ENCODE results near the gene MEP1B. TPM values are rescaled to one million over a fixed set of nuclear protein-coding genes. Genes with fewer than 3 reads are reported as not detected.

Gene MEP1B
- total and polyA plus RNA-seq, 2 donors (not counting 1 experiment from before 2014, with no cell fraction given), result 0.03 TPM; not detected in 1

DNA sequence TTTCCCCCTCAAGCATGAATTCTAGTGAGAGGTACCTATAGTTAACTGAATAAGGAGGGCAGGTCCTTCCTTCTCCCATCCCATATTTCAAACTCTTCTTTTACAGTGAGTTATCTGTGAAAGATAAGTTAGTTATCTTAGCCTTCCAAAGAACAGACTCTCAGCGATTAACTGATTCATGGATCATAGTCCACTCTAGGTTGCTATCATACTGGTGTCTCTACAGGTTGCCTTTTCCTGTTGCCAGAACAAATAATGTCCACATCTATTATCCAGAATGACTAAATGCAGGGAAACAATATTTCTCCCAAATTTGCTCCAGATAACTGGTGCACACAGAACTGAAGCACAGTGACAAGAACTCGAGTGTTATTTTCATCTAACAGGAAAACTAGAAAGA, 68.3 kb downstream of the MEP1B start:
- Histone ChIP-seq H3K27ac (ENCODE audit: low read length in 2 of 2) (no peak overlapping the region), H3K36me3 (replicated peaks in 1 of 2; ENCODE audit: control extremely low read depth in 1 of 2, control insufficient read depth in 1 of 2, extremely low read depth in 1 of 2, insufficient read depth in 2 of 2, low read length in 1 of 2) (no peaks in the 10 kb centered on the region), H3K4me1 (ENCODE audit: control insufficient read depth in 2 of 2, insufficient read depth in 2 of 2, low read length in 2 of 2) (no peaks in the 10 kb centered on the region), H4K20me1 (ENCODE audit: control insufficient read depth, insufficient read depth, low read length, poor library complexity, severe bottlenecking) (no peaks in the 10 kb centered on the region), H3K79me2 (ENCODE audit: control insufficient read depth, insufficient read depth, low read length) (no peaks in the 10 kb centered on the region), H3K4me2 (replicated peaks; ENCODE audit: low read depth, low read length, poor library complexity, severe bottlenecking) (no peak overlapping the region), H3K9ac (ENCODE audit: low read length) (no peak overlapping the region), H3K9me3 (ENCODE audit: control extremely low read depth in 1 of 3, control insufficient read depth in 2 of 3, insufficient read depth in 1 of 3, low read length in 2 of 3) (no peaks in the 10 kb centered on the region), H2AFZ (ENCODE audit: insufficient read depth, low read depth, low read length, poor library complexity, severe bottlenecking) (no peak overlapping the region), H3K27me3 (replicated peaks in 1 of 4; ENCODE audit: control extremely low read depth in 1 of 4, control insufficient read depth in 3 of 4, insufficient read depth in 4 of 4, low read length in 3 of 4) (no peaks in the 10 kb centered on the region), H3K4me3 (ENCODE audit: control extremely low read depth in 1 of 5, extremely low read depth in 1 of 5, insufficient read depth in 1 of 5, low read depth in 2 of 5, low read length in 4 of 5) (no peak overlapping the region)
- Mint-ChIP-seq H3K27ac (no peak overlapping the region), H3K9me3 (ENCODE audit: insufficient read depth) (no peaks in the 10 kb centered on the region), H3K27me3 (peaks cover 23% of the 10 kb centered on the region), H3K4me3 (no peak overlapping the region), H3K4me1 (no peaks in the 10 kb centered on the region)
- ChIA-PET CTCF (no interaction called here), POLR2A (no interaction called here)
- ATAC-seq (ENCODE audit: low read depth) (no peak), DNase-seq (no peak)
- TF ChIP-seq, protein P1, sequence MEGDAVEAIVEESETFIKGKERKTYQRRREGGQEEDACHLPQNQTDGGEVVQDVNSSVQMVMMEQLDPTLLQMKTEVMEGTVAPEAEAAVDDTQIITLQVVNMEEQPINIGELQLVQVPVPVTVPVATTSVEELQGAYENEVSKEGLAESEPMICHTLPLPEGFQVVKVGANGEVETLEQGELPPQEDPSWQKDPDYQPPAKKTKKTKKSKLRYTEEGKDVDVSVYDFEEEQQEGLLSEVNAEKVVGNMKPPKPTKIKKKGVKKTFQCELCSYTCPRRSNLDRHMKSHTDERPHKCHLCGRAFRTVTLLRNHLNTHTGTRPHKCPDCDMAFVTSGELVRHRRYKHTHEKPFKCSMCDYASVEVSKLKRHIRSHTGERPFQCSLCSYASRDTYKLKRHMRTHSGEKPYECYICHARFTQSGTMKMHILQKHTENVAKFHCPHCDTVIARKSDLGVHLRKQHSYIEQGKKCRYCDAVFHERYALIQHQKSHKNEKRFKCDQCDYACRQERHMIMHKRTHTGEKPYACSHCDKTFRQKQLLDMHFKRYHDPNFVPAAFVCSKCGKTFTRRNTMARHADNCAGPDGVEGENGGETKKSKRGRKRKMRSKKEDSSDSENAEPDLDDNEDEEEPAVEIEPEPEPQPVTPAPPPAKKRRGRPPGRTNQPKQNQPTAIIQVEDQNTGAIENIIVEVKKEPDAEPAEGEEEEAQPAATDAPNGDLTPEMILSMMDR (IDR thresholded peaks at IDR 0.05), result no peak
- no peak for TF ChIP-seq EZH2 (IDR thresholded peaks at IDR 0.05; ENCODE audit: borderline replicate concordance, insufficient read depth, low read depth, low read length, poor library complexity, severe bottlenecking)
- intact Hi-C loops (cut with micrococcal nuclease), result no loop called here
- WGBS (ENCODE audit: insufficient coverage), result 100% methylated on average over 1 of the region's 2 CpGs

DNA sequence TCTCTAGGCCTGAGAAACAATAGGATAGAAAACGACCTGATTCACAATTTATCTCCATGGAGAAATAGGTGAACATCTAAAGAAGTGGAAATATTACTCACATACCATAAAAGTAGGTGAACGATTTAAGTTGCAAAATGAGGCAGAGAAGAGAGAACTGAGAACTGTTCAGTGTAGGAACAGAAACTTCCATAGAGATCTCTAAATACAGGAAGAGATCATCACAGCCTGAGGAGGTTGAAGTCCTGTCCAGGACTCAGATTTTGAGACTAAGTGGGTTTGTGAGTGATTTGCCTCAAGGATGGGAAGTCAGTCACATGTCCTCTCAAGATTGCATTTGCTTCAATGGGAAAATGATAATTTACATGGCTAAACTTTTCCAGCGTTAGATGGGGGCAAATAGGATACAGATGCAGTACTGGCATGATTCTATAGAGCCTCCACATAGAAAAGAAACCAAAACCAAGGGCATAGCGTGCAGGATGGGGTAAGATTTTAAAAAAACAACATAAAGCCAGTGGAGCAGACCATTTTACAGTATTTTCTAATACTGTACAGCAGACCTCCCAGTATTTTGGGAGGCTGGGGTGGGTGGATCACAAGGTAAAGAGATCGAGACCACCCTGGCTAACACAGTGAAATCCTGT, 68.8 kb downstream of the MEP1B start:
- Histone ChIP-seq H3K9ac (ENCODE audit: low read length) (no peak overlapping the region), H3K4me1 (ENCODE audit: control insufficient read depth in 2 of 2, insufficient read depth in 2 of 2, low read length in 2 of 2) (no peaks in the 10 kb centered on the region), H3K79me2 (ENCODE audit: control insufficient read depth, insufficient read depth, low read length) (no peaks in the 10 kb centered on the region), H3K4me2 (replicated peaks; ENCODE audit: low read depth, low read length, poor library complexity, severe bottlenecking) (no peak overlapping the region), H2AFZ (ENCODE audit: insufficient read depth, low read depth, low read length, poor library complexity, severe bottlenecking) (no peak overlapping the region), H3K9me3 (ENCODE audit: control extremely low read depth in 1 of 3, control insufficient read depth in 2 of 3, insufficient read depth in 1 of 3, low read length in 2 of 3) (no peaks in the 10 kb centered on the region), H4K20me1 (ENCODE audit: control insufficient read depth, insufficient read depth, low read length, poor library complexity, severe bottlenecking) (no peaks in the 10 kb centered on the region), H3K27me3 (replicated peaks in 1 of 4; ENCODE audit: control extremely low read depth in 1 of 4, control insufficient read depth in 3 of 4, insufficient read depth in 4 of 4, low read length in 3 of 4) (no peaks in the 10 kb centered on the region), H3K27ac (ENCODE audit: low read length in 2 of 2) (no peak overlapping the region), H3K36me3 (replicated peaks in 1 of 2; ENCODE audit: control extremely low read depth in 1 of 2, control insufficient read depth in 1 of 2, extremely low read depth in 1 of 2, insufficient read depth in 2 of 2, low read length in 1 of 2) (no peaks in the 10 kb centered on the region), H3K4me3 (ENCODE audit: control extremely low read depth in 1 of 5, extremely low read depth in 1 of 5, insufficient read depth in 1 of 5, low read depth in 2 of 5, low read length in 4 of 5) (no peak overlapping the region)
- Mint-ChIP-seq H3K4me3 (no peak overlapping the region), H3K4me1 (no peaks in the 10 kb centered on the region), H3K27ac (no peak overlapping the region), H3K27me3 (peaks cover 21% of the 10 kb centered on the region), H3K9me3 (ENCODE audit: insufficient read depth) (no peaks in the 10 kb centered on the region)
- intact Hi-C loops (cut with micrococcal nuclease), result no loop called here
- TF ChIP-seq, protein P1 (IDR thresholded peaks at IDR 0.05), result no peak
- DNase-seq (no peak), ATAC-seq (ENCODE audit: low read depth) (no peak)
- POLR2A ChIA-PET, result no interaction called here
- WGBS (ENCODE audit: insufficient coverage), result no CpG with 5 or more reads among the region's 5 CpGs
- CTCF ChIA-PET, result no interaction called here

Measured in B cell (primary cell).